Mononuclear cell (primary cell): ENCODE results near the gene NOL7. TPM values are rescaled to one million over a fixed set of nuclear protein-coding genes. Genes with fewer than 3 reads are reported as not detected.

Experiments
- H3K27me3 ChIP-seq: 2 replicates; pipeline ENCODE4 v1.6.0; 2011; ENCODE audit warnings: low read length, control low read depth; ENCODE audit not compliant: insufficient read depth
- H3K4me1 ChIP-seq: 2 replicates; pipeline ENCODE4 v1.5.1; 2011; ENCODE audit warnings: mild to moderate bottlenecking, low read length, control low read depth; ENCODE audit not compliant: insufficient read depth
- H3K4me3 ChIP-seq: 2 replicates; pipeline ENCODE4 v1.5.1; 2011; ENCODE audit warnings: mild to moderate bottlenecking, low read length, moderate library complexity
- H3K9me3 ChIP-seq: 2 replicates; pipeline ENCODE4 v1.5.1; 2011; ENCODE audit warnings: low read depth, mild to moderate bottlenecking, control low read depth, low read length
- total RNA-seq: library from RNA; depleted of rRNA; stranded (reverse); fragments of >200 nt; gene quantifications from one replicate; pipeline ENCODE4 v1.2.3, GENCODE V29; 2012

Gene NOL7
- total RNA-seq, 1 donor, result 46.2 TPM

GRCh38 chr6:13586603-13587542, 28.3 kb upstream of the NOL7 start:
- no peak overlapping the region for H3K4me3 ChIP-seq
- H3K4me1 ChIP-seq, result peaks cover under 1% of the 10 kb centered on the region
- H3K27me3 ChIP-seq, result no peaks in the 10 kb centered on the region
- H3K9me3 ChIP-seq, result no peaks in the 10 kb centered on the region

DNA sequence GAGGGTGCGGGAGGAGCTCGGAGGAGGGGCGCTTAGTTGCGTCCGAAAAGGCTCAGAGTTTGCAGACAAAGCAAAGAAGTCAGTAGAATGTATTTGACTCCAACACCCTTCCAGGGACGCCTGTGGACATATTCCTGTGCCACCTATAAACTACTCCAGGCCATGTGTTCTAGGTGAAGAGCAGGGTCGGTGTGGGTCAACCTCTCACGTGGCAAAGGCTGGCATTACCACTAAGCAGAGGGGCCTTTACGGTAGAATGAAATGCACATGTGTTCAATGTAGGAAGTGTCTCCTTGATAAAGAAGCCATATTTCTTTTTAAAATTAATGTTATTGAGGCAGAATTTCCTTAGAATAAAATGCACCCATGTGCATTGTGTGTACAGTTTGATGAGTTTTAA, 25.3 kb upstream of the NOL7 start:
- no peaks in the 10 kb centered on the region for H3K4me1 ChIP-seq
- no peaks in the 10 kb centered on the region for H3K27me3 ChIP-seq
- no peak overlapping the region for H3K4me3 ChIP-seq
- H3K9me3 ChIP-seq, result no peaks in the 10 kb centered on the region

DNA sequence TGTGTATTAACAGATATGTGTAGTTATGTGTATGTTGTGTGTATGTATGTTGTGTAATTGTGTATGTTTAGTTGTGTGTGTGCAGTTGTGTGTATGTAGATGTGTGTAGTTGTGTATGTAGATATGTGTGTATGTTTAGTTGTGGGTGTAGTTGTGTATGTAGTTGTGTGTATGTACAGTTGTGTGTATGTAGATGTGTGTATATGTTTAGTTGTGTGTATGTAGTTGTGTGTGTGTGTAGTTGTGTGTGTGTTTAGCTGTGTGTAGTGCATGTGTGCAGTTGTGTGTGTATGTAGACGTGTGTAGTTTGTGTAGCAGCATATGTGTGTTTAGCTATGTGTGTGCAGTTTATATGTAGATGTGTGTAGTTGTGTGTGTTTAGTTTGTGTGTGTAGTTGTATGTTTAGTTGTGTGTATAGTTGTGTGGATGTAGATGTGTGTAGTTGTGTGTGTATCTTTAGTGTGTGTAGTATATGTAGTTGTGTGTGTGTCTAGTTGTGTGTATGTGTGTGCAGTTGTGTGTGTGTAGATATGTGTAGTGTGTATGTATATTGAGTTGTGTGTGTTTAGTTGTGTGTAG, 24.5 kb upstream of the NOL7 start:
- no peak overlapping the region for H3K4me3 ChIP-seq

GRCh38 chr6:13591205-13591921, 23.8 kb upstream of the NOL7 start:
- Histone ChIP-seq H3K4me1 (no peaks in the 10 kb centered on the region), H3K4me3 (no peak overlapping the region), H3K9me3 (no peaks in the 10 kb centered on the region), H3K27me3 (no peaks in the 10 kb centered on the region)

More for the DNA sequence above, 24.5 kb upstream of the NOL7 start:
- no peaks in the 10 kb centered on the region for H3K4me1 ChIP-seq
- H3K9me3 ChIP-seq, result no peaks in the 10 kb centered on the region
- H3K27me3 ChIP-seq, result no peaks in the 10 kb centered on the region

DNA sequence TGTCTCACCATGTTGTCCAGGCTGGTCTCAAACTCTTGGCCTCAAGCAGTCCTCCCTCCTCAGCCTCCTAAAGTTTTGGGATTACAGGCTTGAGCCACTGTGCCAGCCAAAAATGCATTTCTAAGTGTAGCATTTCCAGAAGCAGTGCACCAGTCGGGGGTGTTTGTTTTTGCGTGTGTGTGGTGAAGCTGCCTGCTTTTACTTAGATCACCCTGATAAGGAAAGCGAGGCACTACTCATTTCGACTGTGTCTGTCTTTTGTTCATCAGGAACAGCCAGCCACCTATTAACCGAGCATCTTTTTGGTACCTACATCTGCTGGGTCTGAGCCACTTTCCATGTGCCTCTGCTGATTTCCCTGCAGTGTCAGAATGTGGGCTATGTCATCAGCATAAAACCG, 22.0 kb upstream of the NOL7 start:
- Histone ChIP-seq H3K4me3 (no peak overlapping the region), H3K4me1 (no peaks in the 10 kb centered on the region)

GRCh38 chr6:13593720-13594119, 21.4 kb upstream of the NOL7 start:
- Histone ChIP-seq H3K9me3 (no peaks in the 10 kb centered on the region), H3K4me1 (no peaks in the 10 kb centered on the region), H3K27me3 (no peaks in the 10 kb centered on the region), H3K4me3 (no peak overlapping the region)

More for the DNA sequence above, 22.0 kb upstream of the NOL7 start:
- Histone ChIP-seq H3K9me3 (no peaks in the 10 kb centered on the region), H3K27me3 (no peaks in the 10 kb centered on the region)

- no peaks in the 10 kb centered on the region for H3K4me1 ChIP-seq
- H3K9me3 ChIP-seq, result no peaks in the 10 kb centered on the region
- no peaks in the 10 kb centered on the region for H3K27me3 ChIP-seq
- H3K4me3 ChIP-seq, result no peak overlapping the region
These were observed 18.1 kb upstream of the NOL7 start for GRCh38 chr6:13597073-13597472.

GRCh38 chr6:13600036-13600435, 15.1 kb upstream of the NOL7 start:
- no peaks in the 10 kb centered on the region for H3K4me1 ChIP-seq
- no peaks in the 10 kb centered on the region for H3K9me3 ChIP-seq
- no peak overlapping the region for H3K4me3 ChIP-seq
- no peaks in the 10 kb centered on the region for H3K27me3 ChIP-seq

- Histone ChIP-seq H3K9me3 (no peaks in the 10 kb centered on the region), H3K4me1 (no peaks in the 10 kb centered on the region), H3K4me3 (no peak overlapping the region)
These were observed 11.0 kb upstream of the NOL7 start for GRCh38 chr6:13604135-13604534.

DNA sequence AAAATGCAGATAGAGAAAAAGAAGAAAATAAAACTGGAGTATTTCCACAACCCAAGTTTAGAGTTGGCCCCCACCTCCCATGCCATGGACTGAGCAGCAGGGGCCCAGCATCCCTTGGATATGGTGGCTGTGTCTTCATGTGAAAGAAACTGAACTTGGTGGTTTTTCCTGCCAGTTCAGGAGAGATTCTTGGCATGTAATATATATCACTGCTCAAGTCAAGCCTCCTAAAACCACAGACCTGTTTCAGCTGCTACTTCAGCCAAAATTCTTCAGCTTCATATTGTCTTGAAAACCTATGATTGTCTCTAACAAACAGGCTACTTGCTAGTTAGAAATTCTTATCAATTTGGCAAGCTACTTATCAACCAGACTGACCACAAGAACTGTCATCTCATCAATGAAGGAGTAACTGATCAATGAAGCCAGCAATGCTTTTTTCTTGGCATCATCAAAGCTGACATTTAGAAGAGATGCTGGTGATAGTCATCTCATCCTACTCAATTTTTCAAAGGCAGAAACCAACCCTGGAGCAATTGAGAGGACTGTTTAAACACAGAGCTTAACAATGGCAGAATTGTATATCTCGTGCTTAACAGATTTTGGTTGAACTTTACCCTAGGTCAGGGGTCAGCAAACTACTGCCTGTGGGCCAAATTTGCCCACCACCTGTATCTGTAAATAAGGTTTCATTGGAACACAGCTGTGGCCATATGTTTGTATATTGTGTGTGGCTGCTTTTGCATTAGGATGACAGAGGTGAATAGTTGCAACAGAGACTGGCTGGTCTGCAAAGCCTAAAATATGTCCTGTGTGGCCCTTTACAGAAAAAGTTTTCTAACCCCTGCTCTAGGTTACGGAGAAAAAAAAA, 10.4 kb upstream of the NOL7 start:
- Histone ChIP-seq H3K27me3 (no peaks in the 10 kb centered on the region), H3K4me1 (no peaks in the 10 kb centered on the region), H3K9me3 (no peaks in the 10 kb centered on the region), H3K4me3 (no peak overlapping the region)

More at GRCh38 chr6:13604135-13604534, 11.0 kb upstream of the NOL7 start:
- H3K27me3 ChIP-seq, result no peaks in the 10 kb centered on the region

GRCh38 chr6:13605634-13606033, 9.5 kb upstream of the NOL7 start:
- no peaks in the 10 kb centered on the region for H3K27me3 ChIP-seq
- no peaks in the 10 kb centered on the region for H3K9me3 ChIP-seq
- peaks cover 3% of the 10 kb centered on the region for H3K4me1 ChIP-seq
- H3K4me3 ChIP-seq, result no peak overlapping the region

GRCh38 chr6:13611715-13612114, 3.4 kb upstream of the NOL7 start:
- Histone ChIP-seq H3K9me3 (no peaks in the 10 kb centered on the region), H3K4me3 (no peak overlapping the region), H3K27me3 (no peaks in the 10 kb centered on the region), H3K4me1 (peaks cover 23% of the 10 kb centered on the region)

DNA sequence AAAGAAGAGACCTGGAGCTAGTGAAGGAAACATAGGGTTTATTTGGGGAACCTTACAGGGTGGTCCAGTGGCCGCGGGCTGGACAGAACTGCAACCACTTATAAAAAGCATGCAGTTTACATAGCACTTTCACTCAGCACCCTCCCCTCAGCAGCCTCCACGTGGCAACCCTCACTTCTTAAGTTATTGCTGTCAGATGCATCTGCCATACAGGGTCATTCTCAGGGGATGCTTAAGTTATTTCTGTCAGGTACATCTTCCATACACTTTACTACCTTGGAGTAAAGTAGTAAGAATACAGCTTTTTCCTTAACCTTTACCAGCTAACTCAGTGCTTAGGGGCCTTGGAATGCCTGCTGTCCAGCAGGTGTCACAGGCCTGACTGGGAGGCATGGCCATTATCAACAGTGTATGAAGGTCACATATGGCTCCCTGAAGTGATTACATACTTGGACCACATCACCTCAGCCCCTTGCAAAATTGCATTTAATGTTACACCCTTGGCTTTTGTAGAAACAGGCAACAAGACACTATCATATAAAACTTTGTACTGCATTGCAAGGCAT, 2.0 kb upstream of the NOL7 start:
- no peaks in the 10 kb centered on the region for H3K9me3 ChIP-seq
- H3K4me1 ChIP-seq, result peaks cover 29% of the 10 kb centered on the region
- no peak overlapping the region for H3K4me3 ChIP-seq
- H3K27me3 ChIP-seq, result no peaks in the 10 kb centered on the region
